Muscle of arm (tissue), 12 donors: Measurements from ENCODE around the gene CYGB. TPM values are rescaled to one million over a fixed set of nuclear protein-coding genes. Genes with fewer than 3 reads are reported as not detected.
A peak's percentile ranks its signal among the peaks of the same experiment; 100 is the strongest.

Experiments used
- DNase-seq: peaks from one replicate; pipeline ENCODE4 v3.0.0-alpha.2; 2013
- polyA plus RNA-seq, 12 donors: library from polyadenylated mRNA; unstranded; fragments of 120-200 nt; gene quantifications; one replicate each; pipeline ENCODE4 v1.2.1, GENCODE V29; 2013; ENCODE audit not compliant: insufficient read length in 12 of 12

CYGB gene
- polyA plus RNA-seq, 12 donors: 12.8 to 35.3 (median 15.3) TPM; not detected in 1

DNA sequence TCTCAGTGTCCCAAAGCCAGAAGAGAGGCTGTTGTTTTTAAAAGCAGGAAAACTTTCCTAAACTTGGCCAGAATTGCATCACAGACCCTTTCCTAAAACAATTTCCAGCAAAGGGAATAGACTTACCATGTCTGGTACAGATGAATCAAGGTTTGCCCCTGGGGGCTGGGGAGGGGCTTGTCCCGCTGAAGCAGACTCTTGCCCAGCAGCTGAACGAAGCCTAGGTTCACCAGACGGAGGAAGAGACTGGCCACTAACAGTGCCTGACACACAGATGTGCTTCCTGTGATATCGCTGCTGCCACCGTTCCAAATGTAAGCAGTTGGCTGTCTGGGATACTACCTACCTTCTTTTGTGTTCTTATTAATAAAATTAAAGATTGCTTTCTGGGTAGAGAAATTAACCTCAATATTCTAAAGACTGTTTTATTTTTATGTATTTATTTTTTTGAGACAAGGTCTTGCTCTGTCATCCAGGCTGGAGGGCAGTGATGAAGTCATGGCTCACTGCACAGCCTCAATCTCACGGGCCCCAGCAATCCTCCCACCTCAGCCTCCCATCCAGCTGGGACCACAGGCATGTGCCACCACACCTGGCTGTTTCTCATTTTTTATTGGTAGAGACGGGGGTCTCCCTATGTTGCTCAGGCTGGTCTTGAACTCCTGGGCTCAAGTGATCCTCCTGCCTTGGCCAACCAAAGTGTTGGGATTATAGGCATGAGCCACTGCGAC lies 15.8 kb upstream of the CYGB start:
- no peak for DNase-seq

DNA sequence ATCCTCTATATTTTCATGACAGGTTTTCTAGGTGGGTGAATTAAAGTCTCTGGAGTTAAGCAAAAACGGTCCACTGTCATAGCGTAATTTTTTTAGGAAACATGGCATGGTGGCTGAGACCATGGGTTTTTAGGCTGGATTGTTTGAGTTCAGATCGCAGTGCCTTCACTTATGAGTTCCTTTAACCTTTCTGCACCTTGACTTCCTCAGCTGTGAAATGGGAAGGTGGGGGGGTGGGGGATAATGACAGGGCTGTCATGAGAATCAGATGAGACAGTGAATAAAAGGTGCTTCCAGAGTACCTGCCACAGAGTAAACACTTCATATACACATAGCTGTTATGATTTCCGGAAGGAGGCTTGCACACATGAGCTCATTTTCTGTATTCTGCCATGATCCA lies 14.2 kb upstream of the CYGB start:
- DNase-seq: no peak

DNA sequence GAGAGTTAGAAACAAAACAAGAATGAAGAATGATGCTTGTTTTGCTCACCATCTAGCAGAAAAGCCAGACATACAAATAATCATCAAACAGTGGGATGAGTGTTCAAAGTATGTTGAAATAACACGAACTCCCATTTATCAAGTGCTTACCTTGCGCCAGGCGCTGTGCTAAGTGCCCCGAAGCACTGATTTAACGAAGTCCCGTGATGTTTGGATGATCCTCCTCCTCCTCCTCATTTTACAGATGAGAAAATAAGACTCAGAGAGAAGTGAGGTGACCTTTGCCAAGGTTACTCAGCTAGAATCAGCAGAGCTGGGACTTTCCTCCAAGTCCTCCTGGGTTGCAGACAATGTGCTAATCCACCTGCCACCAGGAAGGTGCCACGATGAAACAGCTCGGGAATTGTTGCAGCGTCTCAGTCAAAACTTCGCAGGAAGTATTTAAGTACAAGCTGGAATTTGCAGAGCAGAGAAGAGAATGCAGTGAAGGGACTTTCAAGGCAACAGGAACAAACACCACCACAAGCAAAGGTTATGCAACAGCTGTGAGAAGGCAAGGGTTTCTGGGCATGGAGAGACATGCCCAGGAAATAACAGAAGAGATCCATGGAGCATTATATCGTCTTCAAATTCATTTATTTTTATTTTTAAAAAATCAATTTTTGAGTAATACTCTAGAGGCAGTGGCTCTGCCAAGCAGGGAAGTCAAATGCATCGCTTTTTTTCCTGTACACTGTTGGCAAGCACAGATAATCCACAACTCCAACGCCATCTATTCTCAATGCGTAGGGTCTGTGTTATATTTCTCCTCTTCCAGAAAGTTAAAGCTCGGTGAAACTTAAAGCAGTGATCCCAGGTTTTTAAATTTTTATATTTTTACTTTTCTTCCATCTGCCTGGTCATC lies 13.5 kb upstream of the CYGB start:
- no peak for DNase-seq

DNA sequence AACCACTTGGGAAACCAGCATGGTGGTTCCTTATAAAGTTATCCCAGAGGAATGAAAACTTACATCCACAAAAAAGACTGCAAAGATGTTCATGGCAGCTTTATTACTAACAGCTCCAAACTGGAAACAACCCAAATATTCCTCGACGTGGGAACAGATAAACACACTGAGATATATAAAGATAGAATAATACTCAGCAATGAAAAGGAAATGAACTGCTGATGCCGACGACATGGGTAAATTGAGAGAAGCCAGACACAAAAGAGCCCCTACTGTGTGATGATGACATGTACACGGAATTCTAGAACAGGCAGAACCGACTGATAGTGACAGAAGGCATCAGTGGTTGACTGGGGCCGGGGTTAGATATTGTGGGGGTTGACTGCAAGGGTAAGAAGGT lies 12.0 kb upstream of the CYGB start:
- DNase-seq: no peak

DNA sequence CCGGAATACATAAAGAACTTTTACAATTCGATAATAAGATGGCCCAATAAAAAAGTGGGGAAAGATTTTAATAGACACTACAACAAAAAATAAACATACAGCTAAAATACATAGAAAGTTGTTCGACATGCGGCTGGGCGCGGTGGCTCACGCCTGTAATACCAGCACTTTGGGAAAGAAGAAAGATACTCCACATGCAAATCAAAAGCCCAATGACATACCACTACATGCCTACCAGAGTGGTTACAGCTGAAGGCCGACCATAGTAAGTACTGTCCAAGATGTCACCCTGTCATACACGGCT lies 11.7 kb upstream of the CYGB start:
- no peak for DNase-seq

DNA sequence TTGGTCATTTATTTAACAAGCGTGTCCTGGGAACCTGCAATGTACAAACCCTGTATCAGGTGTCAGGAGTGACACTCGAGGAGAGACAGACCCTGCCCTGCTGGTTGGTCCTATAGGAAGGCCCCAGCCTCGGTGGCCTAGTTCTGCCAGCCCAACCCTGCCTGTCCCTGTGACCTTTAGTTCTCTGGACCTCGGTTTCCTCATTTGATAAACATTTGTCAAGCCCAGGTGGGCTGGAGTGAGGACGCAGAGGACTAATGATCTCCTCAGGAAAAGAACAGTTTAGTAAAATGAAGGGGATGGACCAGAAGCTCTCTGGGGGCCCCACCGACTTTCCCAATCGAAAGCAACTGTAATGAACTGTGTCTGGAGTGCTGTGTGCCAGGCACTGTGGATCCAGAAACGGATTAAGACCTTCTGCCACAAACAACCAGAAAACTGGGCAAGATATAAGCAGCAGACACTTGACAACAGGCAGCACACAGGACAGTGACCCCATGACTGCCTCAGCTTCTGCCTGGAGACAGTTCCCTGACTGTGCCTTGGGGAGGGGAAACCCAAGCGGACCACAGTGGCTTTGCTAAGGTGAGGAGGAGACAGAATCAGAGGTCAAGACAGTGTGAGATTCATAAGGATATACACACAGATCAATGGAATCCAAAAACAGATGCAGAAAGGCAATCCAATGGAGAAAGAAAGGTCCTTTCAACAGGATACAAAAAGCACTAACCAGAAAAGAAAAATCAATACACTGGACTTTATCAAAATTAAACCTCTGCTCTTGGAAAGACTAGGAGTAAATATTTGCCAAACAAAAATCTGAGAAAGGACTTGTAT lies 11.1 kb upstream of the CYGB start:
- no peak for DNase-seq

DNA sequence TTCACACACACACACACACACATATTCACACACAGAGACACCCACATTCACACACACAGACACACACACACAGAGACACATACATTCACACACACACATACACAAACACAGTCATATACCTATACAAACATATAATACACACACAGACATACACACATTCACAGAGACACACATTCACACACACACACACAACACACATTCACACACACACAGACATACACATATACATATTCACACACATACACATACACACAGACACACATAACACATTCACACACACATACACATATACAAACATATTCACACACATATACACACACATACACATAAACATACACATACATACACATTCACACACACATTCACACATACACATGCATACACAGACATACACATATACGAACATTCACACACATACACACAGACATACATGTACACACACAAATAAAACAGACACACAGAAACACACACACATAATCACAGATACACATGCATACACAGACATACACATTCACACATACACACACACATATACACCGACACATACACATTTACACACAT lies 10.2 kb upstream of the CYGB start:
- no peak for DNase-seq

DNA sequence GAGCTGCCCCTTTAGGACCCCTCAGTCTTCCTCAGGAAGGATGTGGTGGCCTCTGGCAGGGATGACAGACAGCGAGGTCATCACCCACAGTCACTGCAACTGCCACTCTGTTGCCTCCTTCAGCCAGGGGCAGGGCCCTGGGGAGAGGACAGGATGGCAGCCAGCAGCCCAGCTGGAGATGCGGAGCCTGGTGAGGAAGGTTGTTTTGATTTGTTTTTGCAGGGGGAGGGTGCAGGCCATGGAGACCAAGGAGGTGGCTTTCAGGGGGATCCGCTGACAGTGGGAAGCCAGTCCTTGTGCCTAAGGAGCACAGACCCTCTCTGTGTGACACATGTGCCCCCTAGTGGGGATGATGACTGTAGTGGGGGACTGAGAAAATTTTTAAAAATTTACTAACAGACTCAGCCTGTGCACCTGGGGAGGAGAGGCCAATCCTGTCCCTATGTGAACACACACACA lies 9.7 kb upstream of the CYGB start:
- peak; percentile 76 for DNase-seq

DNA sequence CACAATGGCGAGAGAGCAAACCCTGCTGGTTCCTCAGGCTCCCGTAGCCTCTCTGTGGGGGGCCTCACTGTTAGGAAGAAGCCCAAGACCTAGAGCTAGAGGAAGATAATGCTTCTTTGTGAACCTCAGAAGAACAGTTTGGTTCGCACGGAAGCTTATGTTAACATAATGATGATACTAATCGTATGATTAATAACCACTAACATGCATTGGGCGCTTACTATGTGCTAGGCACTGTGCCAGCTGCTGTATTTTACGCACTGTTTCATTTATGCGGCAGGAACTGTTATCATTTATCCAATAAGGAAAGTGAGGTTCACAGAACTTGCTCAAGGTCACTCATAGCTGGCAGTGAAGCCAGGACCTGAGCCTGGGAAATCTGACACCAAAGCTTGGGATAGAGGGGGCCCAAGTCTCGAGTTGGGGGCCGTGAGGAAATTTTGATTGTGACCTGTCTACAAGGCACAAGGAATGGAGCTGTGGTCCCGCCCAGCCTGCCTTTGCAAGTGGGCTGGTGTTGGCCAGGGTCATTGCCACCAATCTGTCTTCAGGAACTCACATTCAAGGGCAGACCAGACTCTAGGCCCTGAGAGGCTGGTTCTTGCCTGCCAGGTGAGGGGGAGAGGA lies 9.2 kb upstream of the CYGB start:
- no peak for DNase-seq

DNA sequence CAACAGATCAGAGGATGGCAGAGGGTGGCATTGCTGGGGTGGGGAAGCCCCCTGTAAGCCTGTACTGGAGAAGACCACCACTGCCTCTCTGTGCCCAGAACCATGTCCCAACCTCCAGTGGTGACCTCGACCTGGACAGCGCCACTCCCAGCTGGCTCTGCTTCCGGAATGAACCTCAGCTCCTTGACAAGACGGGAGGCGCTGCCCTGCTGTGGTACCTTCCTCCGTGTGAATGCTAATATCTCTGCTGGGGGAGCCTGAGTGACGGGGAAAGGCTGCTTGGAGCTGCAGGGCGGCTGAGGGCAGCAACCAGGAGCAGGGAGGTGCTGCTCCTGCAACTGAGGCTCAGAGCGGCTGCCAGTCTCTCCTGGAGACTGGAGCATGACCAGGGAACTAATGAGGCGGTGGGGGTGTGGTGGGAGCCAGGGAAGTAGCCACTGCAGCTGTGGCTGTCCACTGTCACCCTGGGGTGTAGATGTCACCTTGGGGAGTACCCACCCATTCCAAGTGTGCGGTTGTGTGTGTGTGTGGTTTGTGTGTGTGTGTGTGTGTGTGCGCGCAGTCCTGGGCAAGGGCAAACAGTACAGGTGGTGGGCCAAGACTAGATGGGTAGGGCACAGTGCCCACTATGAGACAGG lies 8.5 kb upstream of the CYGB start:
- no peak for DNase-seq

DNA sequence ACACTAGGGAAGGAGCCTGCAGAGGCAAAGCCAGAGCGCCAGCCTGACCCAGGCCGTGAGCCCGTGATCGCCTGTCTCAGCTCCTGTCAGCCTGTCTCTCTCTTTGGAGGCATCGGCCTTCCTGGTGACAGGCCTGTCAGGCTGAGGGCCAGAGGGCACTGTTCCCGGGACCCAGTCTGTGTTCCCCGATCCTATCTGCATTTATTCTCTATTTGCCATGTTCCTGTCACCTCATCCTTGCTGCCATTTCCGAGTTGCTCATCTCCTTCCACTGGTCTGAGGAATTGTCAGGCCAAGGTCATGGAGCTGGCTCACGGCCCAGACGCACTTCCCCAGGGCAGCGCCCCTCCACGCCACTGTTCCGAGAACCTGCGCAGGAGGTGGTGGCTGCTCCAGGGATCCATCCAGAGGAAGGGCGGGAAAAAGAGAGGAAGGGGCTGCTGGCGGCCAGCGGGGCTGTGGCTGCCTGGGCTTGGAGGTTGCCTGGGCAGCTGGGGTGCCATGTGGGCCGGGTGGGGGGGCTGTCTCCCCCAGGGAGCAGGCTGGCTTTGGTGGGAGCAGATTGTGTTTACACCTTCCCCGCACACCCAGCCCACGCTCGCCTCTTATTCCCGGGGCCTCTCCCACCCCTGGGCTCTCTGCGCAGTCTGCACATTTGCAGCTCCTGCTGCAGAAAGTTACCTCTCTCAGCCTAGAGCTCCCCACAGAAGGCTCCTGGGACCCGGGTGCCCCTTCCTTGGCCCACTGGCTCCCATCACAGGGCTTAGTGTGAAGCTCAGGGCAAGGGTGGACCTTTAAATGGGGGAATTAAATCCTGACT lies 7.2 kb upstream of the CYGB start:
- no peak for DNase-seq

DNA sequence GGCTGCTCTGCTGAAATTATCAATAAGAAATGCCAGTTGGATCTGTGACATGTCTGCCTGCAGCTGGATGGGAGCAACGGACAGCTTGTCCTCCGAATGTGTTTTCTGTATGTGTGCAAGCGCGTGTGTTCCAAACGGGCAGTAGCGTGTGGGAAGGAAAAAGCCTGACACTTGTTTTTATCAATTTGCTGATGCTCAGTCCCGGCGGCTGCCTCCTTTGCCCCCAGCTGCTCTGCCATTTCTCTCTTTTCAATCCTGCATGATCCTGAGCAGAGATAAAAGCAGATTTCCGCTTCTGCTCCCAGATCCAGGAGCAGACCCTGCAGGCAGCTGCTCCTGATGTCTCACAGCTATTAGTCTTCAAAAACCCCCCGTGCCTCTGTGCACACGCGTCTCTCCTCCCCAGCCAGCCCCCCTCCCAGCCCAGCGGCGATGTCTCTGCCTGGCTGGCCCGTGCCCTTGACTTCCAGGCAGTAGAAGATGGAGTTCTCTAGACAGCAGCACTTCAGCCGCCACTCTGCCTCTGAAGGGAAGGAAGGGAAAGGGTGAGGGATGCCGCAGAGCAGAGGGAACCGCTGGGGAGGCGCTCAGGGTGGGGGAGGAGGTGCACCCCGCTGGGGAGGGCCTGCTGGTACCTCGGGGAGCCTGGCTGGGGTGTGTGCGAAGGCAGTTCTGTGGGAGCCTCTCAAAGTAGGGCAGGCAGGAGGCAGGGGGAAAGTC lies 6.5 kb upstream of the CYGB start:
- DNase-seq: no peak

DNA sequence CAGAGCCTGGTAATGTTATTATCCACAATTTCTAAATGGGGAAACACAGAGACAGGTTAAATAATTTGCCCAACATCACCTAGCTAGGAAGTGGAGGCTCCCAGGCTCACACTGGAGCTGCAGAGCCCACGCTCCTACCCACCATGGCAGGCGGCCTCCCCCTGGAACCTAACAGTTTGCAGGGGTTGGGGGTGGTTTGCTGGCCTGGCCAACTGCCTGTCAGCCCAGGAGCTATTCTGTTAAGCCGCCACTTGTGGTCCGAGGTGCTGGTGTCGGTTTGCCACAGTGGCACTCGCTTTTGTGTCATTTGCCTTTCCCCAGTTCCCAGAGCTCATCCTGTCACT lies 5.9 kb upstream of the CYGB start:
- no peak for DNase-seq

DNA sequence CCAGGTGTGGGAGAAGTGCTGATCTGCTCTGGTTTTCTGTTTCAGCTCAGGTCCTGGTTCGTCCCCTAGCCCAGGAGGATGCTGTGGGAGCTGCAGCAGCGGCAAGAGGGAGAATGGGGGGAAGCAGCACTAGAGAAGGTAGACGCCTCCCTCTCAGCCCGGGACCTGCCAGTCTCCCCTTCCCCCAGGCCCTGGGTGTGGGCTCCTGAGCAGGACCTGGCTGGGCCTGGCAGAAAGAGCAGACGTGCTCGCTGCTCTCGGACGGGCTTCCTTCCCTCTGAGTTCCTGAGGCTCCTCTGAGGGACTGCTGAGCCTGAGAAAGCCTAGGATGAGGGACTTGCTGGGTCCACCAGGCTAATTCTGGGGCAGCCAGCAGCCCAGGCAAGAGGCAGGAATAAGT lies 5.5 kb upstream of the CYGB start:
- no peak for DNase-seq

DNA sequence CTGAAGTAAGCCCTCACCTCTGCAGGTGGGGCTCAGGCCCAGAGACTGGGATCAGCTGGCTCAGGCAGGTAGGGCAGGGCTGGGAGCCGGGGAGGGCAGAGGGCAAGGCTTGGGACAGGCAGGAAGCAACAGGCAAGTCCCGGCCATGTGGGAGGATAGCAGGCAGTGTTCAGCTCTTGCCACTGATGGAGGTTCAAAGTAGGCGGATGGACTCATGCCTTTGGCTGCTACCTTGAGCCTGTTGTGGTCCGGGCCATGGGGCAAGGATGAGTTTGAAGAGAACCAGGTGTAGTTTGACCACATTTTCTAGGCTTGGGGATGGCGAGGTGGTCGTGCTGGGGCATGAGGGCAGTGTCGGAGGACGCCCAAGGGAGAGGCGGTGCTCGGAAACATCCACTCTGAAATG lies 5.1 kb upstream of the CYGB start:
- no peak for DNase-seq

DNA sequence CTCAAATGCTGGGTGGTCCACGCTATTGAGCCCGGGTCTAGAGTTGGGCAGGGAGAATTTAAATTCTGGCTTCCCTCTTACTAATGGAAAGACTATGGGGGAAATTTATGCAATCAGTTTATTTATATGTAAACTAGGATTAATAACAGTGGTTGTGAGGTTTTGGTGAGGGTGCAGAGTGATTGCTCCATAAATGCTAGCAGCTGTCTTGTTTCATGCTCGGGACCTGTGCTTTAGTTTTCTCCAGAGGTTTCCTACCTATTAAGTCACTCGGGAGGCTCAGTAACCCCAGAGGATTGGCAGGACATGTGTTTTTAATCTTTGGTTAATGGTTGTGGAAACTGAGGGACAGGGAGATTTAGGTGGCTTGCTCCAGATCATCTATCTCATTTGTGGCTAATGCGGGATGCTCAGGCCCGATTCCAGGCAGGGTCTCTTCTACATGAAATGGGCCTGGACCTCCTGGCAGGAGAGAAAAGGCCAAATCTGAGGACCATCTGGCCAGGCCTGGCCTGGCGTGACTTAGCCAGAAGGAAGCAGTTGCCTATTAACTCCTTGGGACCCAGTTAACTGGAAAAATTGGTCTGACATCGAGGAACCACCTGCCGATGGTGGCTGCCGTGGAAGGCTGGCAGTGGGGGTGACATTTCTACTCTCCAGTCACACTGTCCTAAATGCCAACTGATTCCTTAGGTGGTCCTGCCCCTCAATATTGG lies 4.4 kb upstream of the CYGB start:
- DNase-seq: no peak

DNA sequence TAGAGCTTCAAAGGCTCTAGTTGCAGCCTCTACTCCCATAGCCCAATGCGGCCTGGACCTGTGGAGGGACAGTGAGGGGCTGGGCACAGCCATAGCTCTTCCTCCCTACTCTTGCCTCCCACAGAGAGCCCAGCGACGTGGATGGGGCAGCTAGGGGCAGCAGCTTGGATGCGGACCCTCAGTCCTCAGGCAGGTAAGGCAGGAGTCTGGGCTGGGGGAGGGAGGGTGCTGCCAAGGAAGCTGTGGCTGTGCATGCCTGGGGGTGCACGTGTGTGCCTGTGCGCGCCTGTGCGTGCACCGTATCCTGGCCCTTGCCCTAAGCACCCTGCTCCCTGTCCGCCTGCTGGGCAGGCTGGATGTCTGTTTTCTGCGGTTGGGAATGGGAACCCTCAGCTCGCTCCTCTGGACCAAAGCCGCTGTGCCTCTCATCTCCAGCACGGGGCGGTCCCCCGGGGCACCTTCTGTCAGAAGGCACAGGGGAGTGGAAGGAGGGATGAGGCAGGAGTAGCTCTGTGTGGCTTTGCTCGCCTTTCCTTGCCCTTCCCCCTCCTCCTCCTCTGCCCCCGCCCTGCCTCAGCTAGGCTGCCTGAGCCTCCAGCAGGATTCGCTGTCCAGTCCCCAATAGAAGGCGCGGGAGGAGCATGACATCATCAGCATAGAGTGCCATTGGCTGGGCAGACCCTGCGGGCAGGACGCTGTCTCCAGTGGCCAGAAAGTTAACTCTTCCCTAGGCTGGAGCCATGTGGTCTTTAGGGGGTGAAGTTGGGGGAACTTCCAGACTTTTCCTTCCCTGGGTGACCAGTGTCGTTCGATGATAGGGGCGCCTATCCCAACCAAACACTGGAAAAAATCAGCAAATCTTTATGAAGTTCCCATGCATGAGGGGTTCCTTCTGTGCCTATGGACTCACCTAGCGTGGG lies 3.1 kb upstream of the CYGB start:
- peak; percentile 94 for DNase-seq
